Rectal smooth muscle tissue (tissue), 1 donor: ENCODE results near the gene FAM162A.

ENCODE experiments used
- H3K27ac ChIP-seq: one replicate; pipeline ENCODE4 v1.7.0; 2013; ENCODE audit warnings: low read depth, low read length, inconsistent platforms
- H3K27me3 ChIP-seq: one replicate; pipeline ENCODE4 v1.7.0; 2013; ENCODE audit warnings: low read length; ENCODE audit not compliant: control insufficient read depth, insufficient read depth
- H3K36me3 ChIP-seq: one replicate; pipeline ENCODE4 v1.7.0; 2013; ENCODE audit warnings: low read length; ENCODE audit not compliant: control insufficient read depth, insufficient read depth
- H3K4me1 ChIP-seq: one replicate; pipeline ENCODE4 v1.7.0; 2013; ENCODE audit warnings: low read length; ENCODE audit not compliant: control insufficient read depth, insufficient read depth
- H3K4me3 ChIP-seq: one replicate; pipeline ENCODE4 v1.7.0; 2013; ENCODE audit warnings: low read length
- H3K9ac ChIP-seq: one replicate; pipeline ENCODE4 v1.7.0; 2013; ENCODE audit warnings: low read length

The FAM162A gene

DNA sequence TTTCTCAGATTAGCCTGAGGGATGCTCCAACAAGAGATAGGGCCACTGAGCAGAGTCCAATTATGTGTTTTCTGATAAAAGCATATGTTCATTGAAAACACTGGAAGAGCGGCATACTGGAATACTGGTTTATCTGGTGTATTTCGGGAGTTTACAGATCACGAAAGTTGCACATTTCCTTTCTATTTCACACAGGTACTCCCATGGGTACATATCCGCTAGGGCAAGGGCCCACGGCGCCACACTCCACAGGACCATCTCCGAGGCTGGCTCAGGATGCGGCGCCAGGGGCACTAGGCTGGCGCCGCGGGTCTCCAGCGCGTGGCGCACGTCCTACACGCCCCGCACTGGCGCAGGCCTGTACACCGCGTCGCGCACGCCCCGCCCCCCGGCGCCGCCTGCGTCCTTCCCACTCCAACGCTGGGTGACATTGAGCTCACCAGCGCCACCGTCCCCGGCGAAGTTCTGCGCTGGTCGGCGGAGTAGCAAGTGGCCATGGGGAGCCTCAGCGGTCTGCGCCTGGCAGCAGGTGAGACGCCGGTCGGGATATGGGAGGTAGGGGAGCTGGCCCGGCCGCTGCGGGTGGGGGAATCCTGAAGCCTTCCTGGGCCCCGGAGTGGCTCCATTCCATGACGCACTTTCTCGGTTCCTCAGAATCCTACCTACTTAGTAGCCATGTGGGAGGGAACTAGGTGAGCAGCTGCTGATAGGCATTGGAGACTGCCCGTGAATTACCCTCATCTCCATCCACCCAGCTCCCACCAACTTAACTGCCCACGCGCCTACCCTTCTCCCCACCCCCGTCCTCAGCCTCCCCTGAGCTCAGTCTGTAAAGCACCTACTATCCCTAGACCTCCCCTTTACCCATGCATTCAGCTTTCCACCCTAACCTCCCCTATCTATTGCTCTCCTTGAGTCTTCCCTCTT is at the start of gene FAM162A:
TSS of gene FAM162A (plus strand) at position 412 of the 927 bp plus-strand sequence. CDS start at position 496, 84 bp downstream.
- Histone ChIP-seq H3K27me3 (no peaks in the 10 kb centered on the region), H3K27ac (peak within 1 kb of the TSS; percentile 94), H3K36me3 (no peaks in the 10 kb centered on the region), H3K9ac (peak within 1 kb of the TSS; percentile 53), H3K4me1 (peaks cover 8% of the 10 kb centered on the region), H3K4me3 (peak within 1 kb of the TSS; percentile 95)

DNA sequence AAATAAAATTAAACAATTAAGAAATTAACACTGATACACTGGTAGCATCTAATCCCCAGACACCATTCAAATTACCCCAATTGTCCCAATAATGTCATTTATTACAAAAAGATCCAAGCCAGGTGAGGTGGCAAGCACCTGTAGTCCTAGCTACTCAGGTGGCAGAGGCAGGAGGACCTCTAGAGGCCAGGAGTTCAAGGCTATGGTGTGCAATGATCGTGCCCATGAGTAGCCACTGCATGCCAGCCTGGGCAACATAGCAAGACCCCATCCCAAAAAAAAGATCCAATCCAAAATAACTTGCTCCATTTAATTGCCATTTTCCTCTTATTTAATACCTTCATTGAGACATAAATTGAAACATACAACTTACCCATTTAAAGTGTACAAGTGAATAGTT is 41.2 kb upstream of the FAM162A start:
- Histone ChIP-seq H3K9ac (no peak overlapping the region), H3K4me3 (no peak overlapping the region), H3K36me3 (no peaks in the 10 kb centered on the region), H3K27ac (no peak overlapping the region), H3K27me3 (no peaks in the 10 kb centered on the region), H3K4me1 (no peaks in the 10 kb centered on the region)

DNA sequence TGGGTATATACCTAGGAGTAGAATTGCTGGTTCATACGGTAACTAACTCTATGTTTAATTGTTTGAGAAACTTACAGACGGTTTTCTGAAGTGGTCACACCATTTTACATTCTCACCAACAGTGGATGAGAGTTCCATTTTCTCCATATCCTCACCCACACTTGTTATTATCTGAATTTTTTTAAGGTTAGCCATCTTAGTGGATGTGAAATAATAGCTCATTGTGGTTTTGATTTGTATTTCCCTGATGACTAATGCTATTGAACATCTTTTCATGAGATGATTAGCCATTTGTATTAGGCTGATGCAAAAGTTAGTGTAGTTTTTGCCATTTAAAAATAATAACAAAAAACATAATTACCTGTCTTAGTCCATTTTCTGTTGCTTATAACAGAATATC is 40.3 kb upstream of the FAM162A start:
- no peaks in the 10 kb centered on the region for H3K27me3 ChIP-seq
- H3K4me3 ChIP-seq = no peak overlapping the region
- no peaks in the 10 kb centered on the region for H3K36me3 ChIP-seq
- no peak overlapping the region for H3K9ac ChIP-seq
- no peaks in the 10 kb centered on the region for H3K4me1 ChIP-seq
- no peak overlapping the region for H3K27ac ChIP-seq

GRCh38 chr3:122349171-122349570 is 34.8 kb upstream of the FAM162A start:
- Histone ChIP-seq H3K27ac (no peak overlapping the region), H3K9ac (no peak overlapping the region), H3K27me3 (no peaks in the 10 kb centered on the region), H3K4me1 (no peaks in the 10 kb centered on the region), H3K36me3 (no peaks in the 10 kb centered on the region), H3K4me3 (no peak overlapping the region)

DNA sequence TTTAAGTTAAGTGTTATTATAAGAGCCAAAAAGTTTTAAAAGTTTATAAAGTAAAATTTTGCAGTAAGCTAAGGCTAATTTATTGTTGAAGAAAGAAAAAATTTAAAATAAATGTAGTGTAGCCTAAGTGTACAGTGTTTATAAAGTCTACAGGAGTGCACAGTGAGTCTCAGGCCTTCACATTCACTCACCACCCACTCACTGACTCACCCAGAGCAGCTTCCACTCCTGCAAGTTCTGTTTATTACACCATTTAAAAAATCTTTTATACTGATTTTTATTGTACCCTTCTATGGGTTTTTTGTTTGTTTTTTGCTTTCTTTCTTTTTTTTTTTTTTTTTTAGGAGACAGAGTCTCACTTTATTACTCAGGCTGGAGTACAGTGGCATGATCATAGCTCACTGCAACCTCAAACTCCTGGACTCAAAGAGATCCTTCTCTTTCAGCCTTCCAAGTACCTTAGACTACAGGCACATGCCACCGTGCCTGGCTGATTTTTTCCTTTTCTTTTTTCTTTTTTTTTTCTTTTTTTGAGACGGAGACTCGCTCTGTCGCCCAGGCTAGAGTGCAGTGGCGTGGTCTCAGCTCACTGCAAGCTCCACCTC is 33.1 kb upstream of the FAM162A start:
- Histone ChIP-seq H3K4me3 (no peak overlapping the region), H3K27me3 (no peaks in the 10 kb centered on the region), H3K4me1 (no peaks in the 10 kb centered on the region), H3K9ac (no peak overlapping the region), H3K27ac (no peak overlapping the region), H3K36me3 (no peaks in the 10 kb centered on the region)

- Histone ChIP-seq H3K4me1 (no peaks in the 10 kb centered on the region), H3K9ac (no peak overlapping the region), H3K27me3 (no peaks in the 10 kb centered on the region), H3K27ac (no peak overlapping the region), H3K4me3 (no peak overlapping the region), H3K36me3 (no peaks in the 10 kb centered on the region)
Measured at GRCh38 chr3:122351612-122352011, 32.4 kb upstream of the FAM162A start.

DNA sequence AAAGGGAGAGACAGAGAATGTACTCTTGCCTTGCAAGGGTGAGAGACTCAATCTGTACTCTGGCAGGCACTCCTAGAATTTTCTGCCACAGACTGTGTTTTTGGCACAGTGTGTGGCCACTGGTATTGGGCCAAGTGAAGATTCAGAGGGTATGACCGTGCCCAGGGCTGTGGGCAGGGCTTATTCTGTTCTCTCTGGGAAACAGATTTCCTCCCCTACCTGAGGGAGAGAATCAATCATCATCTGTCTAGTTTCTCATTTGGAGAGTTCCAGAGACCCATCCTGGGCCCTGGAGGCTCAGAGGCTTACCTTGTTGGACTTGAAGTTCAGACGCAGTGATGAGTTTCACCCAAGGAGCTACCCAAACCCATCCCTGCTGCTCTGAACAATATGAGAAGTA is 30.8 kb upstream of the FAM162A start:
- Histone ChIP-seq H3K4me1 (no peaks in the 10 kb centered on the region), H3K9ac (no peak overlapping the region), H3K36me3 (no peaks in the 10 kb centered on the region), H3K27ac (no peak overlapping the region), H3K27me3 (no peaks in the 10 kb centered on the region), H3K4me3 (no peak overlapping the region)

- H3K27ac ChIP-seq = no peak overlapping the region
- H3K4me3 ChIP-seq = no peak overlapping the region
- no peaks in the 10 kb centered on the region for H3K4me1 ChIP-seq
Measured at GRCh38 chr3:122353893-122354401, 30.0 kb upstream of the FAM162A start.

GRCh38 chr3:122355612-122356011 is 28.4 kb upstream of the FAM162A start:
- no peak overlapping the region for H3K27ac ChIP-seq
- H3K9ac ChIP-seq = no peak overlapping the region
- H3K36me3 ChIP-seq = no peaks in the 10 kb centered on the region
- H3K27me3 ChIP-seq = no peaks in the 10 kb centered on the region
- H3K4me3 ChIP-seq = no peak overlapping the region
- H3K4me1 ChIP-seq = no peaks in the 10 kb centered on the region

More at GRCh38 chr3:122353893-122354401, 30.0 kb upstream of the FAM162A start:
- no peaks in the 10 kb centered on the region for H3K36me3 ChIP-seq
- H3K9ac ChIP-seq = no peak overlapping the region
- no peaks in the 10 kb centered on the region for H3K27me3 ChIP-seq

DNA sequence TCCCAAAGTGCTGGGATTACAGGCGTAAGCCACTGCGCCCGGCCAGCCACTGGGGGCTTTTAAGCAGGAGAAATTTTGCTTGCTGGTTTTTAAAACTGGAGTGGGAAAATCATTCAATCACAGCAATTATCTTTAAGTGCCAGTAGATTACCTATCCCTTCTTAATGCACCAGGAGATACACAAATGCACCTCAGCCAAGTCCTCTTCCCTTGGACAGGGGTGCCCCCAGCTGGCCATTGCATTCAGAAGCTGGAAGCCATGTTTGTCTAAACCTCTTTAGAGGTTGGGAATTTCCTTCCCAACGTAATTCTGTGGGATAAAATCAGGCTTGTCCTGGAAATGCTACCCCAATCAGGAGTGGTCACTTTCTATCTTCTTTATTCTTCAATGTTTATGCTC is 27.6 kb upstream of the FAM162A start:
- Histone ChIP-seq H3K4me1 (no peaks in the 10 kb centered on the region), H3K4me3 (no peak overlapping the region), H3K36me3 (no peaks in the 10 kb centered on the region), H3K9ac (no peak overlapping the region), H3K27ac (no peak overlapping the region), H3K27me3 (no peaks in the 10 kb centered on the region)

GRCh38 chr3:122357828-122358702 is 25.9 kb upstream of the FAM162A start:
- no peaks in the 10 kb centered on the region for H3K27me3 ChIP-seq
- H3K27ac ChIP-seq = no peak overlapping the region
- H3K4me1 ChIP-seq = no peaks in the 10 kb centered on the region
- H3K9ac ChIP-seq = no peak overlapping the region
- no peaks in the 10 kb centered on the region for H3K36me3 ChIP-seq
- H3K4me3 ChIP-seq = no peak overlapping the region

GRCh38 chr3:122358703-122359032 is 25.3 kb upstream of the FAM162A start:
- no peaks in the 10 kb centered on the region for H3K4me1 ChIP-seq
- no peaks in the 10 kb centered on the region for H3K27me3 ChIP-seq
- no peaks in the 10 kb centered on the region for H3K36me3 ChIP-seq
- H3K27ac ChIP-seq = no peak overlapping the region
- H3K9ac ChIP-seq = no peak overlapping the region
- no peak overlapping the region for H3K4me3 ChIP-seq
